ENCODE measurements around the gene SLC35F2. TPM values are rescaled to one million over a fixed set of nuclear protein-coding genes. Genes with fewer than 3 reads are reported as not detected.
"Not testable (repeated sequence)": the region's sequence is repeated elsewhere in the genome, so short reads cannot be mapped to it uniquely, and the experiment has no call there.

The SLC35F2 gene
- total RNA-seq, 1 experiment from 2014 or later, result 62.4 TPM

DNA sequence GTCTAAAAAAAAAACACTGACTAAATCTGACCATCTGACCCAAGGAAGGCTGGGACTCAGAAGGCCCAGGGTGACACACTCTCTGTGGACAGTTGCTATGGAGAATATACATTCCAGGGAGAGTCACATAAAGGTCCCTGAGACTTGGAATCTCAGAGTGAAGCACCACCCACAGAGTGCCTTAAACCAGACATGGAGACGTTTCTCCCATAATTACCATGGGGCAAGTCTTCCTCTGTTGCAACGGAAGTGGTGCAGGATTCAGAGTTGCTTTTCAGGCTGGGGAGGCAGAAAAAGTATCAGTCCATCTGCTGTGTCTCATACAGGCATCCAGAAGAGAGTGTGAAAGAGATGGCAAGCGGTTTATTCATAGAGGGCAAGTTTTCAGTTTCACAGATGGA lies 88.0 kb downstream of the SLC35F2 start:
- no peak for DNase-seq (ENCODE audit: unreplicated experiment)
- H3K4me1 Mint-ChIP-seq (ENCODE audit: insufficient read depth, unreplicated experiment), result no peaks in the 10 kb centered on the region
- no peak overlapping the region for H3K27ac Mint-ChIP-seq (ENCODE audit: low read depth, unreplicated experiment)
- H3K36me3 Mint-ChIP-seq (ENCODE audit: insufficient read depth, unreplicated experiment), result no peaks in the 10 kb centered on the region
- intact Hi-C loops (cut with micrococcal nuclease), result no loop called here
- TF ChIP-seq, protein P1, sequence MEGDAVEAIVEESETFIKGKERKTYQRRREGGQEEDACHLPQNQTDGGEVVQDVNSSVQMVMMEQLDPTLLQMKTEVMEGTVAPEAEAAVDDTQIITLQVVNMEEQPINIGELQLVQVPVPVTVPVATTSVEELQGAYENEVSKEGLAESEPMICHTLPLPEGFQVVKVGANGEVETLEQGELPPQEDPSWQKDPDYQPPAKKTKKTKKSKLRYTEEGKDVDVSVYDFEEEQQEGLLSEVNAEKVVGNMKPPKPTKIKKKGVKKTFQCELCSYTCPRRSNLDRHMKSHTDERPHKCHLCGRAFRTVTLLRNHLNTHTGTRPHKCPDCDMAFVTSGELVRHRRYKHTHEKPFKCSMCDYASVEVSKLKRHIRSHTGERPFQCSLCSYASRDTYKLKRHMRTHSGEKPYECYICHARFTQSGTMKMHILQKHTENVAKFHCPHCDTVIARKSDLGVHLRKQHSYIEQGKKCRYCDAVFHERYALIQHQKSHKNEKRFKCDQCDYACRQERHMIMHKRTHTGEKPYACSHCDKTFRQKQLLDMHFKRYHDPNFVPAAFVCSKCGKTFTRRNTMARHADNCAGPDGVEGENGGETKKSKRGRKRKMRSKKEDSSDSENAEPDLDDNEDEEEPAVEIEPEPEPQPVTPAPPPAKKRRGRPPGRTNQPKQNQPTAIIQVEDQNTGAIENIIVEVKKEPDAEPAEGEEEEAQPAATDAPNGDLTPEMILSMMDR (IDR thresholded peaks at IDR 0.05; ENCODE audit: unreplicated experiment), result no peak
- no peak overlapping the region for H3K4me3 Mint-ChIP-seq (ENCODE audit: unreplicated experiment)
- no TSS peak for BruUV-seq (replicated peaks)
- H3K27me3 Mint-ChIP-seq (ENCODE audit: insufficient read depth, unreplicated experiment), result peaks cover 33% of the 10 kb centered on the region
- ChIA-PET POLR2A (interaction anchor here (0.8 to 1.8 kb wide), 5 partner anchors 51 to 221 kb away, joined by 3 to 17 read pairs (median 3); partner anchors contain the start of gene ALKBH8), CTCF (interaction anchor here (0.6 to 5.3 kb wide), 42 partner anchors 10 to 812 kb away, joined by 3 to 48 read pairs (median 5); partner anchors contain the start of genes ALKBH8, ELMOD1 and SLC35F2)
- H3K9me3 Mint-ChIP-seq (ENCODE audit: unreplicated experiment), result no peaks in the 10 kb centered on the region

DNA sequence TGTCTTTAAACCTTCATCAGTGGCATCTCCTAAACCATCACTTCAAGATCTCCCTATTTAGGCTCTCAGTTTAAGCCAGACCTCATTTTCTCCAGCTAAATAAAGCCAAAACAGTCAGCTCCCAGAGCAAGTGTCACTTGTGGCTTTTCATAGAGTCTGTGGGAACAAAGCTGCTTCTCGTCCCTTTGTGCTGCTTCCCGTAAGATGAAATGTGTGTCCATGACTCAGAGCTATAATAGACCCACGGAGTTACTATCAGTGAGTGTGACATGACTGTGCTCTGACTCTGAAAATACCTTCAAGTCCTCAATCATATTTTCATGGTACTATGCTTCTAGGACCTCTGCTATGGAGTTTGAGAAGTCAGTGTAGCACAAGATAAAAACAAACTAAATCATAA lies 89.4 kb downstream of the SLC35F2 start:
- CTCF ChIA-PET, result interaction anchor here (0.5 to 5.3 kb wide), 9 partner anchors 9 to 222 kb away, joined by 3 to 48 read pairs (median 8); no protein-coding TSS in a partner anchor
- Mint-ChIP-seq H3K4me1 (ENCODE audit: insufficient read depth, unreplicated experiment) (no peaks in the 10 kb centered on the region), H3K27ac (ENCODE audit: low read depth, unreplicated experiment) (no peak overlapping the region)

DNA sequence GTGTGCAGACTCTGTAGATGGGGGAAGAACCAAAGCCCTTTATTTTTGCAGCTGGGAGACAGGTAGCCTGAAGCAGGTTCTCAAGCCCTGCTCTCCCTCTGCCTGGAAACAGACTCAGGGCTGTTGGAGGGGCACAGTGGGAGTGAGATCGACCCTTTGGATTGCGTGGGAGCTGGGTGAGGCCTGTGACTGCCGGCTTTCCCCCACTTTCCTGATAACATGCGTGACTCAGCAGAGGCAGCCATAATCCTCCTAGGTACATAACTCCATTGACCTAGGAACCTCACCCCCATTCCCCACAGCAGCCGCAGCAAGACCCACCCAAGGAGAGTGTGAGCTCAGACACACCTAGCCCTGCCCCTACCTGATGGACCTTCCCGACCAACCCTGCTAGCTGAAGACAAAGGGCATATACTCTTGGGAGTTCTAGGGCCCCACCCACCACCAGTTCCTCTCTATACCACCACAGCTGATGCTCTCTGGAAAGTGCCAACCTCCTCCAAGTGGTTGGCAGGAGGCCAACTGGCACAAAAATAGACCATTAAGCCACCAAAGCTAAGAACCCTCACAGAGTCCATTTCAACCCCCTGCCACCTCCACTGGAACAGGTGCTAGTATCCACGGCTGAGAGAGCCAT lies 99.8 kb downstream of the SLC35F2 start:
- DNase-seq (ENCODE audit: unreplicated experiment); H3K9me3 Mint-ChIP-seq (ENCODE audit: unreplicated experiment); H3K36me3 Mint-ChIP-seq (ENCODE audit: insufficient read depth, unreplicated experiment): not testable (repeated sequence)

More for the DNA sequence above, 89.4 kb downstream of the SLC35F2 start:
- Mint-ChIP-seq H3K4me3 (ENCODE audit: unreplicated experiment) (no peak overlapping the region), H3K27me3 (ENCODE audit: insufficient read depth, unreplicated experiment) (peaks cover 46% of the 10 kb centered on the region), H3K36me3 (ENCODE audit: insufficient read depth, unreplicated experiment) (no peaks in the 10 kb centered on the region), H3K9me3 (ENCODE audit: unreplicated experiment) (no peaks in the 10 kb centered on the region)
- intact Hi-C loops (cut with micrococcal nuclease), result no loop called here
- POLR2A ChIA-PET, result no interaction called here
- no TSS peak for BruUV-seq (replicated peaks)
- peak; percentile 25 for DNase-seq (ENCODE audit: unreplicated experiment)
- TF ChIP-seq, protein P1 (IDR thresholded peaks at IDR 0.05; ENCODE audit: unreplicated experiment), result no peak

DNA sequence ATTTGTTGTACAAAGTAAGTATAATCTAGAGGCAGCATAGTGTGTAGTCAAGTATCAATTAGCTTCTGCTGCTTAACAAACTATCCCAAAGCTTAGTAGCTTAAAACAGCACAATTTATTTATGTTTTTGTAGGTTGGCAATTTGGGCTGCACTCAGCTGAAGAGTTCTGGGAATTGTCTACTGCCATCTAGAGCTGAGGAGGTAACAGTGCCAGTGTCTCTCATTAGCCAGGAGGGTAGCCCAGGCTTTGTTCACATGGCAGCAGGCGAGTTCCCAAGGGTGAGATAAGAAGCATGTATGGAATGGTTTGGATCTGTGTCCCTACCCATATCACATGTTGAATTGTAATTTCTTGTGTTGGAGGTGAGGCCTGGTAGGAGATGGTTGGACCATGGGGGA lies 100.9 kb downstream of the SLC35F2 start:
- H3K27me3 Mint-ChIP-seq (ENCODE audit: insufficient read depth, unreplicated experiment), result peaks cover 56% of the 10 kb centered on the region
- H3K4me3 Mint-ChIP-seq (ENCODE audit: unreplicated experiment), result no peak overlapping the region
- no TSS peak for BruUV-seq (replicated peaks)
- ChIA-PET POLR2A (interaction anchor here (0.7 kb wide), 1 partner anchor 51 kb away, joined by 3 read pairs; no protein-coding TSS in a partner anchor), CTCF (interaction anchor here (0.6 to 7.1 kb wide), 7 partner anchors 10 to 209 kb away, joined by 3 to 48 read pairs (median 4); no protein-coding TSS in a partner anchor)
- TF ChIP-seq, protein P1 (IDR thresholded peaks at IDR 0.05; ENCODE audit: unreplicated experiment), result no peak
- H3K27ac Mint-ChIP-seq (ENCODE audit: low read depth, unreplicated experiment), result no peak overlapping the region
- H3K9me3 Mint-ChIP-seq (ENCODE audit: unreplicated experiment), result no peaks in the 10 kb centered on the region
- intact Hi-C loops (cut with micrococcal nuclease), result no loop called here
- no peaks in the 10 kb centered on the region for H3K36me3 Mint-ChIP-seq (ENCODE audit: insufficient read depth, unreplicated experiment)
- H3K4me1 Mint-ChIP-seq (ENCODE audit: insufficient read depth, unreplicated experiment), result no peaks in the 10 kb centered on the region
- DNase-seq (ENCODE audit: unreplicated experiment), result no peak

More for the DNA sequence above, 99.8 kb downstream of the SLC35F2 start:
- H3K27ac Mint-ChIP-seq (ENCODE audit: low read depth, unreplicated experiment); H3K4me3 Mint-ChIP-seq (ENCODE audit: unreplicated experiment); intact Hi-C loops (cut with micrococcal nuclease); BruUV-seq (replicated peaks); POLR2A ChIA-PET; H3K4me1 Mint-ChIP-seq (ENCODE audit: insufficient read depth, unreplicated experiment): not testable (repeated sequence)
- H3K27me3 Mint-ChIP-seq (ENCODE audit: insufficient read depth, unreplicated experiment), result peaks cover 56% of the 10 kb centered on the region
- CTCF ChIA-PET, result interaction anchor here (1.2 to 7.1 kb wide), 4 partner anchors 12 to 196 kb away, joined by 4 to 48 read pairs (median 6); no protein-coding TSS in a partner anchor
